Activated CD8-positive, alpha-beta memory T cell treated with anti-CD3 and anti-CD28 coated beads for 36 hours (primary cell): ENCODE measurements around the gene NUTM2F. TPM values are rescaled to one million over a fixed set of nuclear protein-coding genes. Genes with fewer than 3 reads are reported as not detected.
"Not testable (repeated sequence)": the region's sequence is repeated elsewhere in the genome, so short reads cannot be mapped to it uniquely, and the experiment has no call there.

Source experiments
- CTCF ChIA-PET: fragments of 350-600 bp; sonication (Branson Sonifier 250); formaldehyde crosslinking; loops from one replicate; lab custom pipeline; 2021; ENCODE audit warnings: antibody characterized with exemption; lab: Charles Lee
- POLR2A ChIA-PET: fragments of 350-600 bp; sonication (Branson Sonifier 250); formaldehyde crosslinking; loops from one replicate; lab custom pipeline; 2021; ENCODE audit warnings: antibody characterized with exemption; lab: Charles Lee
- total RNA-seq, 2 experiments: library from RNA; stranded (reverse); gene quantifications; one replicate each; pipeline ENCODE4 v1.2.3, GENCODE V29; 2021

Gene NUTM2F, protein sequence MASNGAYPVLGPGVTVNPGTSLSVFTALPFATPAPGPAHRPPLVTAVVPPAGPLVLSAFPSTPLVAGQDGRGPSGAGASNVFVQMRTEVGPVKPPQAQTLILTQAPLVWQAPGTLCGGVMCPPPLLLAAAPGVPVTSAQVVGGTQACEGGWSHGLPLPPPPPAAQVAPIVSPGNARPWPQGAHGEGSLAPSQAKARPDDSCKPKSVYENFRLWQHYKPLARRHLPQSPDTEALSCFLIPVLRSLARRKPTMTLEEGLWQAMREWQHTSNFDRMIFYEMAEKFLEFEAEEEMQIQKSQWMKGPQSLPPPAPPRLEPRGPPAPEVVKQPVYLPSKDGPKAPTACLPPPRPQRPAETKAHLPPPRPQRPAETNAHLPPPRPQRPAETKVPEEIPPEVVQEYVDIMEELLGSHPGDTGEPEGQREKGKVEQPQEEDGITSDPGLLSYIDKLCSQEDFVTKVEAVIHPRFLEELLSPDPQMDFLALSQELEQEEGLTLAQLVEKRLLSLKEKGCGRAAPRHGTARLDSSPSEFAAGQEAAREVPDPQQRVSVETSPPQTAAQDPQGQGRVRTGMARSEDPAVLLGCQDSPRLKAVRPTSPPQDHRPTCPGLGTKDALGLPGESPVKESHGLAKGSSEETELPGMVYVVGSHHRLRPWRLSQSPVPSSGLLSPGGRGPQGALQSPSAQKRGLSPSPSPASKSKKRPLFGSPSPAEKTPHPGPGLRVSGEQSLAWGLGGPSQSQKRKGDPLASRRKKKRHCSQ
- total RNA-seq: not detected

DNA sequence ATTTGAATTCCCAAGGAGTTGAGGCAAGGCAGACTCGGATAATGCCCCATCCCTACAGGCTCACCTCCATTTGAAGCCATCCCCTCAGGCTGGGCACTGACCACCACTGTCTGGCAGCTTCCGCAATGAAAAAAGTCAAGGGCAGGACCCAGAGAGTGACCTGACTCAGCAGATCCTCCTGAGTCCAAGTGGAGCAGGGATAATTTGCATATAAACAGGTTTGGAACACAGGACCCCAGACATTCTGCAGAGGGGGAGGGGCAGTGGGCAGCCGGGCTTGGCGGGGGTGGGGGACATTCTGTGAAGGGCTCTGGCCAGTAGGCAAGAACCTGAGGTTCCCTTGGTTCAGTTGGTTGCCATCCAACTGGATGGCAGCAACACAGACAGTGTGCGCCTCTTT is at the start of gene NUTM2F:
Gene NUTM2F (minus strand): TSS at position 101 of the 400 bp plus-strand sequence. CDS start 21 bp downstream, at position 80.
- CTCF ChIA-PET, POLR2A ChIA-PET: not testable (repeated sequence)

DNA sequence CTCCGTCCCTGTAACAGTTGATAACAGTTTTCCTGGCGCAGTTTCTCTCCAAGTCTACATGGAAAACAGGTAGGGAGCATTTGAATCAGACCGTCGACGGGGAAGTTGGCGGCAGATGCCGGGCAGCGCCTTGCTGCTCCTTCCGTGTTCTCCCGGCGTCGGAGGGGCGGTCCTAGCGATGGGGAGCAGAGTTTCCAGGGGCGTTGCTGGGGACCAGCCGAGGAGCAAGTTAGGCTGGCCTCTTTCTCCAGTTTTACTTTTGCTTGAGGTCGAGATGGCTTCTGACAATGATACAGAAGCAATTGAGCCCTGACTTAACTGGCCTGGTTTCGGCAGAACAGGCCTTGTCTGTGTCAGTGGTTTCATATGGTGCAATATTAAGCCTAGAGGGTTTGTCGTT is 46.8 kb upstream of the NUTM2F start:
- POLR2A ChIA-PET, CTCF ChIA-PET: not testable (repeated sequence)

DNA sequence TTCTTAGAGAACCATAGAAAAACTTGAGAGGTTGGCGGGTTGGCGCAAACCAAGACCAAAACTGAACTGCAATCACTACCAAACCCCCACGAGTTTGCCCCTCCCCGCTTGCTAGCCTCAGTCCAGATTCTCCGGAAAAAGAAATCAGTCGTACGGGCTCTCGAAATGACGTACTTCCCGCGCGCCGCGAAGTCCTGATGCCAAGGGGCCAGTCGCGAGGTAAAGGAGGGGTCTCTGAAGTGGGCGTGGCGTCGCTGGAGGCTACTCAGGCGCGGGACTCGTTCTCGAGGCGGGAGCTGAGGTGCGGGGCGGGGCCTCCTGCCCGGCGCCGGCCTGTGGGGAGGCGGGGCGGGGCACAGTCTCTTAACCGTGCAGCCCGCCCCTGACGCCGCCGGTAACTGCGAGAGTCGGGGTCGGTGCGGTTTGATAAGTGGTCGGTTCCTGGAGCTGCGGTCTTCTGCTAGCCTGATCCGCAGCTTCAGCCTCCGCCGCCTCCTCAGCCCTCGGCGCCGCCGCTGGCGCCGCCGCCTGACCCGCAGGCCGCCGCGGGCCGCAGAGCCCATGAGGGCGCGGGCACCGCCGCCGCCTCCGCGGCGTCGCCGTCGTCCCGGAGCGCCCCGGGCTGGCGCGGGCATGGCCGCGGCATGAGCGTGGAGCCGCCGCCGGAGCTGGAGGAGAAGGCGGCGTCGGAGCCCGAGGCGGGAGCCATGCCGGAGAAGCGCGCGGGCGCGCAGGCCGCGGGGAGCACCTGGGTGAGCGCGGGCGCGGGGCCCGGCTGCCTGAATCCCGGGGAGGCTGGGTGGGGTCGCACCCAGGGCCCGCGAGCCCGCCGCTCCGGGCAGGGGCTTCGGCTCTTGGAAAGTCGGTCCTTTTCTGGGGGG is 46.0 kb upstream of the NUTM2F start:
- CTCF ChIA-PET, POLR2A ChIA-PET: not testable (repeated sequence)

DNA sequence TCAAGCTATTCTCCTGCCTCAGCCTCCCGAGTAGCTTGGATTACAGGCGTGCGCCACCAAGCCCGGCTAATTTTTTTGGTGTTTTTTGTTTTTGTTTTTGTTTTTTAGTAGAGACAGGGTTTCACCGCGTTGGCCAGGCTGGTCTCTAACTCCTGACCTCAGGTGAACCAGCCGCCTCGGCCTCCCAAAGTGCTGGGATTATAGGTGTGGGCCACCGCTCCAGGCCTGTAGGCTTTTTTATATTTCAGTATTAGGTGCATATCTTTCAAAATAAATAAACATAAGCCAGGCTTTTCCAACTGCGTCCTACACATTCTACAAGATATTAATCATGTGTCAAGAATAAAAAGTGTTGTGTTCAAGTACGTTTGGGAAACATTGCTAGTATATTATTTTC is 45.3 kb upstream of the NUTM2F start:
- POLR2A ChIA-PET: not testable (repeated sequence)

DNA sequence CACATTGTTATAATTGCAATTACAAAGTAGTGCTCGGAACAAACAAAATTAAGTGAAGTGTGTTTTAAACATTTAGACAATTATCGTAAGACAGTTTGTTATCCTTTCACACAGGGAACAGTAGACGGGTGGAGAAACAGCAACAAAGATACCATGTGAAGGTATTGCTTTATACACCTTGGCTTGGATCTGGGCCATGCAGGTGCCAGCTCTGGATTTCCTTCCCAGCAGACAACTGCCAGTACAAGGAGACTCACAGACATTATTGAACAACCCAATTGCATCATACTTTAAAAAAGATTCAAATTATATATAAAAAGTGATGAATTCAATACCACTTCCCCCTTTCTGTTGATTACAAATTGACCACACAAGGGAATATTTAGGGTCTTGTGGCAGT is 41.8 kb upstream of the NUTM2F start:
- CTCF ChIA-PET, POLR2A ChIA-PET: not testable (repeated sequence)

More for the DNA sequence above, 45.3 kb upstream of the NUTM2F start:
- CTCF ChIA-PET: interaction anchor here (0.7 kb wide), 1 partner anchor 1265 kb away, joined by 4 read pairs; no protein-coding TSS in a partner anchor

DNA sequence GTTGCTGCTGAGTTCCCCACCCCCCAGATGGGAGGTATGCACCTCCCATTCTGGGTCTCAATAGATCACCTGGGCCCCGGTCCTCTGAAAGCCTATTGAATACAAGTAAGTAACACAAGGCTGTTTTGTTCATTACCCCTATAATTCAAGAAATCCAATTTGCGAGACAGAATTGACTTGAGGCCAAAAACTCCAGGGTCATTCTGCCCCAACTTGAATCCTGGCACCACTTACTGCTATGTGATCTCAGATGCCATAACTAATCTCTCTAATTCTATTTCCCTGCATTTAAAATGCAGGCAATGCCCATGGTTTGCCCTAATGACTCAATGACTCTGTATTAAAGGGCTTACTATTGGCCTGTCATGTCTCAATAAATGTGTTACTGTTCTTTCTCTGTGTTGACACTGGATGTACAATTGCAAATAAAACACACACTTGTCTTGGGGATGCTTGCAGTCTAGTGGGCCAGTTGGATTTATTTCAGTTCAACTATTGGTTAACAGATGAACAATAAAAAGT is 35.7 kb upstream of the NUTM2F start:
- CTCF ChIA-PET, POLR2A ChIA-PET: not testable (repeated sequence)

DNA sequence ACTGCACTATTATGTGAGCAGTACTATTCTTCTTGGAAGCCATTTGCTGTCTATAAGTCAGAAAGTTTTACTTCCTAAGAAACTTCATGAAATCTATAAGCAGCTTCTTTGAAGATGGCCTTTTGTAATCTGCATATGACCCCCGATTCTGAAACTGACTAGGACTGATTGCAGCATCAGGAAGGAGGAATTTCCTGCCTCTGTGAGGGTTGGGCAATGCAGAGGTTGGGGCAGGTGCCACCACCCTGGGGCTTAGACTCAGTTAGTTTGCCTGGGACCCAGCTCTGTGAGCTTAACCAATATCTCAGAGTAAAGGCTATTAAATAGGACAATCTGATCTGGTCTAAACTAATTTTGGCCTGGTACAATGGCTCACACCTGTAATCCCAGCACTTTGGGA is 28.7 kb upstream of the NUTM2F start:
- CTCF ChIA-PET, POLR2A ChIA-PET: not testable (repeated sequence)

DNA sequence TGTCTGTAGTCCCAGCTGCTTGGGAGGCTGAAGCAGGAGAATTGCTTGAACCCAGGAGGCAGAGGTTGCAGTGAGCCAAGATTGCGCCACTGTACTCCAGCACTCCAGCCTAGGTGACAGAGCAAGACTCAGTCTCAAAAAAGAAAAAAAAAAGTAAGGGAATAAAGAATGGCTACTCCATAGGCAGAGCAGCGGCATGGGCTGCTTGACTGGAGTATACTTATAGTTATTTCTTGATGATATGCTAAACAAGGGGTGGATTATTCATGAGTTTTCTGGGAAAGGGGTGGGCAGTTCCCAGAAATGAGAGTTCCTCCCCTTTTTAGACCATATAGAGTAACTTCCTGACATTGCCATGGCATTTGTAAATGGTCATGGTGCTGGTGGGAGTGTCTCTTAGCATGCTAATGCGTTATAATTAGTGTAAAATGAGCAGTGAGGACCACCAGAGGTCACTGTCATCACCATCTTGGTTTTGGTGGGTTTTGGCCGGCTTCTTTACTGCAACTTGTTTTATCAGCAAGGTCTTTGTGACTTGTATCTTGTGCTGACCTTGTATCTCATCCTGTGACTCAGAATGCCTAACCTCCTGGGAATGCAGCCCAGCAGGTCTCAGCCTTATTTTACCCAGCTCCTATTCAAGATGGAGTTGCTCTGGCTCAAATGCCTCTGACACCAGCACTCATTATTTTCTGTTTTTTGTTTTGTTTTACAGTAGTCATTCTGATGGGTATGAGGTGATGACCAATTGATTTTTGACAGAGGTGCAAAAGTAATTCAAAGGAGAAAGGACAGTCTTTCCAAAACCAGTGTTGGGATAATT is 23.7 kb upstream of the NUTM2F start:
- CTCF ChIA-PET, POLR2A ChIA-PET: not testable (repeated sequence)

DNA sequence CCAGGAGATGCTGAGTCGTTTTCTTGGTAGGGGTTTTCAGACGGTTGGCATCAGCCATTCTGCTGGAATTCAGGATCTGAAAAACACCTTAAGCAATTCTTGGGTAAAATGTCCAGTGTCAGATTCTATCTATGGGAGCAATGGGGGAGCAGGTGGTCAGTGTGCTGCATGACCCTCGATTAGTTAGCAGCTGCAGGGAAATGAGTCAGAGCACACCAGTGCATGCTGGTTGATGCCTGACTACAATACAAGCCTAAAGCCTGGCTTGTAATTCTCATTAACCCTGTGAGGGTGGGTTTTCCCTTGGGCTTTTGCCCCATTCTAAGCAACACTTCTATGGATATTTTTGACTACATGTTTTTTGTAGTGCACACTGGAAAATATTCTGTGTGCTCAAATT is 20.3 kb upstream of the NUTM2F start:
- POLR2A ChIA-PET: not testable (repeated sequence)

DNA sequence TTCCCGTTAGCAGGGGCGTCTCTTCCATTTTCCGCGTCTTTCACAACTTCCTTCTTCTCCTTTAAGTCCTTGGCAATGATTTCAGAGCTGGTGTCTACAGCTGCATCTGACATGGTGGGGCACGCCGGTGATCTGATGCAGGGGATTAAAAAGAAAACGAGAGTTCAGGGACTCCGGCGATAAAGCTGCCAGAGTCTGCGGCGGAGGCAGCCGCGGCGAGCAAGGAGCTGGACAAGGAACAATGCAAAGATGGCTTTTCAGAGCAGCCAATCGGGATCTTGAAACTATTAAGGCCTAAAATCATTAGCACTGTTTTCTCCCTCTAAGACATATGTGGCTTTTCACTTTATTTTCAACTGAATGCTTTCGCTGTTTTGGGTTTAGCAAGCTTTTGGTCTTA is 19.0 kb upstream of the NUTM2F start:
- CTCF ChIA-PET: not testable (repeated sequence)

More for the DNA sequence above, 20.3 kb upstream of the NUTM2F start:
- CTCF ChIA-PET: not testable (repeated sequence)

DNA sequence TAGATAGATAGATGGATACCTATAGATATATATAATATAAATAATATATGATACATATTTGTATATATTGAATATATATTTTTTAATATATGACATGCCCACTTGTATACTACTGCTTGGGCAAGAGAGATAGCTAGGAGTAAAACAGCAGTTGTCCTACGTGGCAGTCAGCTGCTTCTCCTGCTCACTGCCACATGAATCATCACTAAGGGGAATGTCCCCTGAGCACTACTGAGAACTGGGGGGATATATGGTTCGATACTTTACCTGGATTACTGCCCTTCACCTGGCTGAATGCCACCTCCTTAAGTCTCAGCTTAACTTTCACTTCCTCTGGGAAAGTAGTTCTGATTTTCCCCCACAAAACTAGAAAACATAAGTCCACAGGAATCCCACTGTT is 13.3 kb upstream of the NUTM2F start:
- CTCF ChIA-PET, POLR2A ChIA-PET: not testable (repeated sequence)

More for the DNA sequence above, 19.0 kb upstream of the NUTM2F start:
- POLR2A ChIA-PET: not testable (repeated sequence)

DNA sequence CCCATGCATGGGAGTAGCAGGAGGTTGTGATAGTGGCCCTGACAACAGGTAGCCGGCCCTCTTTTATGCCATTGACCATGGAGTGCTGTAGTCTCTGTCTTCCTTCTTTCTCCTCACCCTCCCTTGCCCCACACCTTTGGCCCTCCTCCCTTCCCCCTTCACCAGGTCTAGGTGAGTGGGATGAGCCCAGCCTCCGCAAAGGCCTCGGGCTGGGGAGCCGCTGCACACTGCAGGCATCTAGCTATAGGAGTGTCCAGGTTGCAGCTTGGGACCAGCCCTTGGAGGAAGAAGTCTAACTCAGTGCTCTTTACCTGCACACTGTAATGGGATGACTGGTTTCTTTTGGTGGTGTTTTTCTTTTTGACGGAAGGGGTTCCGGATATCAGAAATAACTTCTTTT is 12.3 kb upstream of the NUTM2F start:
- POLR2A ChIA-PET, CTCF ChIA-PET: not testable (repeated sequence)

DNA sequence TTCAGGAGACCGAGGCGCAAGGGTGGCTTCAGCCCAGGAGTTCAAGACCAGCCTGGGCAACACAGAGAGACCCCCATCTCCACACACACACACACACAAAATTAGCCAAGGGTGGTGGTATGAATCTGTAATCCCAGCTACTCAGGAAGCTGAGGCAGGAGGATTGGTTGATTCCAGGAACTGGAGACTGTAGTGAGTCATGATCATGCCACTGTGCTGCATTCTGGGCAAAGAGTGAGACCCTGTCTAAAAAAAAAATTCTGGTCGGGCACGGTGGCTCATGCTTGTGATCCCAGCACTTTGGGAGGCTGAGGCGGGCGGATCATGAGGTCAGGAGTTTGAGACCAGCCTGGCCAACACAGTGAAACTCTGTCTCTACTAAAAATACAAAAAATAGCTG is 11.2 kb upstream of the NUTM2F start:
- POLR2A ChIA-PET, CTCF ChIA-PET: not testable (repeated sequence)

DNA sequence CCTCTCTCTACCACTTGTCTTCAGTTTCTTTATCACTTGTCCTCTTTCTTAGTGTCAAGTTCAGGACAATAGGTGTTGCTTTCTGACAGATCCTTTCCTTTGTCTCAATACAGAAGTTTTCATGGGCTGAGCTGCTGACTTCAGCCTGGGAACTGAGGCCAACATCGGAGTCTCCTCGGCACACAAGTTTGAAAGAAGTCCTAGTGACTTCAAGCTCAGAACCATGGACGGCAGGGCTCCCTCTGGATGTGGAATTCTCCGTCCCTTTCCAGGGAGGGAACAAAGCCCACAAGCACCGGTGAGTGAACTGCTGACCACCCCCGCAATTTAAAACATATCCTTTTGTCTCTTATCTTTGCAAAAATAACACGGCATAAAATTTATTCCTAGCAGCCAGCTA is 10.3 kb upstream of the NUTM2F start:
- CTCF ChIA-PET, POLR2A ChIA-PET: not testable (repeated sequence)

DNA sequence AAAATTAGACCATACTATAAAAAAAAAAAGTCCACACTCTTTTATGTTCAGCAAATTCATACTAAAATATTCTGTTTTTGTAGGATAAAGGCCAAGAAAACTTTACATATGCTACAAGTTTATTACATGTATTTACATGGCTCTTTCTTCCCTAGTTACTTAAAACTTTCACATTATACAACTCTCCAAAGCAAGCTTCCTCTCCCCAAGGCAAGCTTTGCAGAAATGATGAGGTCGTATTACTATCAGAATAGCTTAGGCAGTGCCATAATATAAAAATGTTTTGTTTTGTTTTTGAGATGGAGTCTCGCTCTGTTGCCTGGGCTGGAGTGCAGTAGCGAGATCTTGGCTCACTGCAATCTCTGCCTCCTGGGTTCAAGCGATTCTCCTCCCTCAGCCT is 8.0 kb upstream of the NUTM2F start:
- CTCF ChIA-PET, POLR2A ChIA-PET: not testable (repeated sequence)

DNA sequence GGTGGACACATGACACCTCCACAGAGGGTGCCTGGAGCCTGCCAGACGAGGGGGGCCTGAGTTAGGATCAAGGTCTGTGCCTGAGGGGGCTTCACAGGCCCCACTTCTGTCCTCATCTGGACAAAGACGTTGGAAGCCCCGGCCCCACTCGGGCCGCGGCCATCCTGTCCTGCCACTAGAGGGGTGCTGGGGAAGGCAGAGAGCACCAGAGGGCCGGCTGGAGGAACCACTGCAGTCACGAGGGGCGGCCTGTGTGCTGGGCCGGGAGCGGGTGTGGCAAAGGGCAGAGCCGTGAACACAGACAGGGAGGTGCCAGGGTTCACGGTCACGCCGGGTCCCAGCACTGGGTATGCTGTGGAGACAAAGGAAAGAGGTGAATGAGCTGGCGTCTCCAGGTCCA is 2.9 kb downstream of the NUTM2F start:
- CTCF ChIA-PET, POLR2A ChIA-PET: not testable (repeated sequence)

DNA sequence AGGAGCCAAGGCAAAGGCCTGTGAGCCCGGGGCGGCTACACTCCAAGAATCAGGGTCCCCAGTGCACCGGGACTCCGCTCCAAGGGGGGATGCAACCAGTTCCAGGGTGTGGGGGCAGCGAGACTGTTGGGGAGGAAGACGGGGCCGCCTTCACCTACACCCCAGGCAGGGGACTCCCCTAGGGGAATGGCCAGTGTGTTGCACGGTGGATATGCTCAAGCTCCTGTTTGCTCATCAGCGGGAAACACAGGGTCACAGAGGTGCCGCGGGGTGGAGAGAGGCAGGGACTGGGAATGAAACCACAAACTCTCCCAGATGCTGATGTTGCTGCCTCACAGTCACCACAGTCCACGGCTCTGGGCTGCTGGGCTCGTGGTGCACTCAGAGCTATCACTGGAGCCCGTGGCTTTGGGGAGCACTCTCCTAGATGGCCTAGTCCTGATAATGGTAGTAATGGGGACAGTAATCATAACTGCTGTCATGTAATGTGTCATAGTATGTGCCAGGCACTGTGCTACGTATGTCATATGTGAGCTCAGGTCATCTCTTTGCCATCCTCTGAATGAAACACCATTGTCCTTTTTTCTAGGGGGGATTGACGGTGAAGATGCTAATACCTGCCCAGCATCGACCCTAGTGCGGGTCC is 5.2 kb downstream of the NUTM2F start:
- POLR2A ChIA-PET, CTCF ChIA-PET: not testable (repeated sequence)

DNA sequence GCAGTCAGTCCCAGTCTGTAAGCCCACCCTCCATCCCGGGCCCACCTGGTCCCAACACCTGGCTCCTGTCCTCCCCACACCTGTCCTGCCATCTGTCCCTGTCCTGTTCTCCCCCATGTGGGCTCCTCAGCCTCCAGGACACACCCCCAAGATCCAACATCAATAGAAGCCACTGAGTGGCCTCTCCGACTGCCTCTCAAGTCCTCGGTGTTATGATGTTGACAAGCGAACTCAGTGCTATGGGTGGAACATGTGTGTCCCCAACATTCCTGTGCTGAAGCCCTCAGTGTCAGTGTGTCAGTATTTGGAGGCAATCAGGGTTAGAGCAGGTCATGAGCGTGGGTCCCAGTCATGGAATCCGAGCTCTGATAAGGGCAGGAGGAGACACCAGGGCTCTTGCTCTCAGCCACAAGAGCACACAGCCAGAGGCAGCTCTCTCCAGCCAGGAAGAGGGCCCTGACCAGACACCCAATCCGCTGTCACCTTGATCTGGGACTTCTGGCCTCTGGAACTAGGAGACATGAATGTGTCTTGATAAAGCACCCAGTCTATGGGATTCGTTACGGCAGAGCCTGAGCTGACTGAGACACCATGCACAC is 6.0 kb downstream of the NUTM2F start:
- CTCF ChIA-PET, POLR2A ChIA-PET: not testable (repeated sequence)
